Loucy (cell line): ENCODE measurements around the gene HDAC10.

Experiments
- CTCF ChIP-seq: fragments of 200-600 bp; sonication (generic); conservative IDR thresholded peaks from 2 replicates; pipeline ENCODE4 v1.5.1; 2014; ENCODE audit warnings: mild to moderate bottlenecking, antibody characterized with exemption, low read length
- EZH2phosphoT487 ChIP-seq: fragments of 200-600 bp; IDR thresholded peaks from 2 replicates; pipeline ENCODE4 v1.6.1; 2018; ENCODE audit warnings: antibody characterized with exemption, mild to moderate bottlenecking, moderate library complexity, borderline replicate concordance

GRCh38 chr22:50251477-50252081, 514 bp upstream of the HDAC10 start:
- TF ChIP-seq CTCF = no peak; the same call in 1 of the 2 replicates
- no peak for TF ChIP-seq EZH2phosphoT487
